DMS 273 treated with DMSO at 0.1 percent for 48 hours (cell line): ENCODE data around the gene TNFRSF1A.
"Not testable (repeated sequence)": the region's sequence is repeated elsewhere in the genome, so short reads cannot be mapped to it uniquely, and the experiment has no call there.

ENCODE experiments used
- DNase-seq: peaks from one replicate; lab custom pipeline; 2025; lab: John Stamatoyannopoulos, UW

Gene TNFRSF1A

DNA sequence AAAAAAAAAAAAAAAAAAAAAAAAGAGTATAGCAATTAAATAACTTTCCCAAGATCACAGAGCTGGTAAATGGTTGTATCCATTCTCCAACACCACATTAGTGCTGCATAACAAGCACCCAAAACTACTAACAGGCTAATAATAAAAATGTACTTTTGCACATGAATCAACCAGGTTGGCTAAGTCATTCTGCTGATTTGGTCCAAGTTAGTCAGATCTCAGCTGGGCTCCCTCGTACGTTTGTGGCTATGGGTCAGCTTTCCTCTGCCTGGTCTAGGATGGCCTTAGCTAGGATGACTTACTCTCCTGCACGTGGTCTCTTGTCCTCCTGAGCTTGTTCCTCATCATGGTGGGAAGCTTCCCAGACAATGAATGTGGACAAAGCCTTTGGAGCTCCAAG, 39.3 kb downstream of the TNFRSF1A start:
- DNase-seq, result no peak

DNA sequence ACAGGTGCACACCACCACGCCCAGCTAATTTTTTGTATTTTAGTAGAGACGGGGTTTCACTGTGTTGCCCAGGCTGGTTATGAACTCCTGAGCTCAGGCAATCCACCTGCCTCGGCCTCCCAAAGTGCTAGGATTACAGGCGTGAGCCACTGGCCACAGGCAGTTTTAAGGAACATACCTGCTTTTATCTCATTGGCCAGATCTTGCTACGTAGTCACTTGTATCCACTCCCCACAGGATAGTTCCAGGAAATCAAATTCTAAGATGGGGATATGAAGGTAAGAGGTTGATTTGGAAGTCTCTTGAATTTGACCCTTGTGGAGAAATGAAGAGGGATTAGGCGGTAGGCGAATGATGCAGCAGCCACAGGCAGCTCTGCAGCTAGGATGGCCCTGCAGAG, 40.2 kb downstream of the TNFRSF1A start:
- no peak for DNase-seq

DNA sequence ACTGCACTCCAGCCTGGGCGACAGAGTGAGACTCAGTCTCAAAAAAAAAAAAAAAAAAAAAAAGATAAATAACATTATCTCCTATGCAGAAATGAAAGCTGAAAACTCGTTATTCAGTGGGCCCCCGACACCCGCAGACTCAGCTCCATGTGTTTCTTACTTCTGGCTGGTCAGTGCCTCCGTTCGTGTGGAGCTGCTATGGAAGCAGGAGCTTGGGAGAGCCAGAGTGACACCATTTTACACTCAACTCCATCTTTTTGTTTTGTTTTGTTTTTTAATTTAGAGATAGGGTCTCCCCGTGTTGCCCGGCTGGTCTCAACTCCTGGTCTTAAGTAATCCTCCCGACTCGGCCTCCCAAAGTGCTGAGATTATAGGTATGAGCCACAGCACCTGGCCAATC, 44.7 kb downstream of the TNFRSF1A start:
- DNase-seq, result no peak

DNA sequence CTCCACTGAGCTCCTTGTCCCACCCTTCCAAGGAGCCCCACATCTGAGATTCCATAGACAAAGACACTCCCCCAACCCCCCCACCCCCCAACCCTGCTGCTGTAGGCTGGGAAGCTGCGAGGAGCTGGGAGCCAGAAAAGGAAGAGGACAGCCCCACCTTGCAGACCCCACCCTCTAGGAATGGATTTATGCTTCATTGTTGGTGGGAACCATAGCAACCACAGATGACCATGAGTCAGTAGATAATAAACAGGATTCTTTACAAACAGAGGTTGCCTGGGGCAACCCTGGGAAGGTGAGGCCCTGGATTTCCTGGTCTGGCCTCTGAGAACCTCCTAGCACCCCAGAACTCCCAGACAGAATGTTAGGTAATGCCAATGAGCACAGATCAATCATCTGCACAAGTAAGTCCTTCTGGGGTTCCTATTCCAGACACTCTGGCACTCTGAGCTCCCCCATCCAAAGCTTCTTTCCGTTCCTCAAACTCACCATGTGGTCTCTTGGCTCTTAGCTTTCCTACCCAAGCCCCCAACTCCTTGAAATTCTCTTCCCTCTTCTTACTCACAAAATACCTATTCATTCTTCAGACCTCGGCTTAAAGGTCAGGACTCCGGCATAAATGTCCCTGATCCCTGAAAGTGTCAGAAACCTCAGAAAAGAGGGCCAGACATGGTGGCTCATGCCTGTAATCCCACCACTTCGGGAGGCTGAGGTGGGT, 46.6 kb downstream of the TNFRSF1A start:
- DNase-seq, result no peak

DNA sequence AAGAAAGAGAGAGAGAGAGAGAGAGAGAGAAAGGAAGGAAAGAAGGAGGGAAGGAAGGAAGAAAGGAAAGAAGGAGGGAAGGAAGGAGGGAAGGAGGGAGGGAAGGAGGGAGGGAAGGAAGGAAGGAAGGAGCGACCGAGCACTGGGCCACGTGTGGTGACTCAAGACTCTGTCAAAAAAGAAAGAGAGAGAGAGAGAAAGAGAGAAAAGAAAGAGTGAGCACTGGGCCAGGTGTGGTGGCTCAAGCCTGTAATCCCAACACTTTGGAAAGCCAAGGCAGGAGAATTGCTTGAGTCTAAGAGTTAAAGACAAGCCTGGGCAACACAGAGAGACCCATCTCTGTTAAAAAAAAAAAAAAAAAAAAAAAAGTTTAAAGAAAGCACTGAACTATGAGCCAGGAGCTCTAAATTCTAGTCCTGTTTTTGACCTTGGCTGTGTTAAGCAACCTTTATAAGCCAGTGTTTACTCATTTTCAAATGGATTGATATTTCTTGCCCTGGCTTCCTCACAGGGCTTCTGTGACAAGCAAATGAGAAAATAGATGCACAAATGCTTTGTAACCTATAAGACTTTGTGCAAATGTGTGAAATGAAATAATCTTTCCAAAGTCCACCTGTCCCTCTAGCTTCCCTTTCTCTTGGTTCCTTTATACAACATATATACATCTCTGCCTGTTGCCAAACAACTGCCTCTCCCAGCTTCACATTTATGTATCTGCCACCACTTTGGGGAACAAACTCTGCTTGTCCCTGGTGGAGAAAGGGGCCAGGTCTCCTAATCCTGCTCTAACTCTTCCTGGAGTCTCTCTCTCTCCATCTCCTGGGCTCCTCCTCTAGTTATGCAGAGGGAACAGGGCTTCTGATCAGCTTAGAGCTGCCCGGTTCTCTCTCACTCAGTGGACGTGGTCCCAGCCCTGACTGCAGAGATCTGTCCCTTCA, 47.5 kb downstream of the TNFRSF1A start:
- DNase-seq, result no peak

DNA sequence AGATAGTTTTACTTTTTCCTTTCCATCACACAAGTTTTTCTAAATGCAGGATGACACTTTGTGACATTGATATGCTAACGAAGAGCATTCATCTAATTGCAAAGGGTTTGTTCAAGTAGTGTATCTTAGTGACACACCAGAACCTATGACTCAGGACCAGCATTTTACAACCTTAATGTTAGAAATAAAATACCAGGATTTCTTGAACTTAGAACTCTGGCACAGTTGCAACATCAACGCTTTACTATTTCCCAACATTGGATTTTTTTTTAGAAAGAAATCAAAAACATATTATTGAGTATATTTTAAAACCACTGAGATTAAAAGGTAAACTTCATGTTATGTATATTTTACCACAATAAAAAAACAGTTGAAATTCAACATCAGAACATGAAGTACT, 49.3 kb downstream of the TNFRSF1A start:
- no peak for DNase-seq

DNA sequence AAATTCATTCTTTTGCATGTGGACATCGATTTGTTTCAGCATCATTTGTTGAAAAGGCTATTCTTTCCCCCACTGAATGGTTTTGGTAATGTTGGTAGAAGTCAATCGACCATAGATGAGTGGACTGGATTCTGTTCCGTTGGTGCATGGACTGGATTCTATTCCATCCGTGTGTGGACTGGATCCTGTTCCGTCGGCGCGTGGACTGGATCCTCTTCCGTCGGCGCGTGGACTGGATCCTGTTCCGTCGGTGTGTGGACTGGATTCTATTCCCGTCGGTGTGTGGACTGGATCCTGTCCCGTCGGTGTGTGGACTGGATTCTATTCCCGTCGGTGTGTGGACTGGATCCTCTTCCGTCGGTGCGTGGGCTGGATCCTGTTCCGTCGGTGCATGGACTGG, 52.0 kb downstream of the TNFRSF1A start:
- DNase-seq, result not testable (repeated sequence)

DNA sequence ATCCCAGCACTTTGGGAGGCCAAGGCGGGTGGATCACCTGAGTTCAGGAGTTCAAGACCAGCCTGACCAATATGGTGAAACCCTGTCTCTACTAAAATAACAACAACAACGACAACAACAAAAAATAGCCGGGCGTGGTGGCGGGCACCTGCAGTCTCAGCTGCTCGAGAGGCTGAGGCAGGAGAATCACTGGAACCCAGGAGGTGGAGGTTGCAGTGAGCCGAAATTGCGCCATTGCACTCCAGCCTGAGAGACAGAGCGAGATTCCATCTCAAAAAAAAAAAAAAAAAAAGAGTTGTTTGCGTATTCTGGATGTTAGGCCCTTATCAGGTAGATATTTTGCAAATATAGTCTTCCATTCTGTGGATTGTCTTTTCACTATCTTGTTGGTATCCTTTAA, 52.8 kb downstream of the TNFRSF1A start:
- DNase-seq, result not testable (repeated sequence)

DNA sequence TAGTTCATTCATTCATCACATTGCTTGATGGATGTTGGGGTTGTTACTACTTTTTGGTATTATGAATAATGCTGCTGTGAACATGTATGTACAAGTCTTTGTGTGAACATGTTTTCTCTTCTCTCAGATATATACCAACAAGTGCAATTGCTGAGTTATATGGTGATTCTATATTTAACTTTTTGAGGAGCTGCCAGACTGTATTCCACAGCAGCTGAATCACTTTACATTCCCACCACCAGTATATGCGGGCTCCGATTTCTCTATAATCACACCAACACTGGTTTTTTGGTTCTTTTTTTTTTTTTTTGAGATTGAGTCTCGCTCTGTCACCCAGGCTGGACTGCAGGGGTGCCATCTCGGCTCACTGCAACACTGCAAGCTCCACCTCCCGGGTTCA, 53.6 kb downstream of the TNFRSF1A start:
- no peak for DNase-seq

DNA sequence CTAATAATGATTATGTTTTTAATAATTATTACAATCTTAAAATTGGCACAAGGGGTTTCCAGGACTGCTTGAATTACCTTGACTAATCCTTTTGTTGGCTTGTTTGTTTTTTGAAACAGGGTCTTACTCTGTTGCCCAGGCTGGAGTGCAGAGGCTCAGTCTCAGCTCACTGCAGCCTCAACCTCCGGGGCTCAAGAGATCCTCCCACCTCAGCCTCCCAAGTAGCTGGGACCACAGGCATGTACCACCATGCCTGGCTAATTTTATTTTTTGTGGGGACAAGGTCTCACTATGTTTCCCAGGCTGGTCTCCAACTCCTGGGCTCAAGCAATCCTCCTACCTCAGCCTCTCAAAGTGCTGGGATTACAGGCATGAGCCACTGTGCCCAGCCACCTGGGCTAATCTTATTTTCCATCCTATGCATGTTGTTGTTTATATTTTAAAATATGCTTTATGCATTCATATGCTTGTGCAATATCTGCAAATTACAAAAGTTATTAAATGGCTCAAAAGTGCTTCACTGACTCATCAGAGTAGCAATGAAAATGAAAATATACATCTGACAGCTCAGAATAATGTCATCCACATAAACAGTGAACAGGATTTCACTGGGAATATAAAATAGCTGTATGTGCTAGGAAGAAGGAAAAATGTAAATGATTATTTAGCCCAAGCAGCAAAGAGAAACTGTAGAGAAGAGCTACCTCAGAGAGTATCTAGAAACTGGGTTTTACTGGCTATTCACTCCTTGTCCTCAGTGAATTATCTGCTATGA, 56.2 kb downstream of the TNFRSF1A start:
- DNase-seq, result no peak

DNA sequence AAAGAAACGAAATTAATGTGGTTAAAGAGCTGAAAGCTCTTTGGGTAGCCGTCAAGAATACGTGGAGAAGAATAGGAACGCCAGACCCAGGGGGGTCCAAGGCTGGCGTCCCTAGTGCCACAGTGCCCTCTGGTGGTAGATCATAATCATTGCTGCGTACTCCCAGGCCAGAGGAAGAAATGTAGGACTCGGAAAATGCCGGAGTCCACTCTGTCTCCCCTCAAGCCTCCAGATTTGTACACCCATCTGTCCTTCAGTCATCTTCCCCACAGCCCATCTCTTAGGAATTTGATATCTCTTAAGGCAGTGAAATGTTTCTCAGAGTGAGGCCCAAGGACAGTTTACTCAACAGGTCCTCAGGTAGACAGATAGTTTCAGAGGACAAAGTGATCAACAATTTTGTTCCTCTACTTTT, 56.8 kb downstream of the TNFRSF1A start:
- peak; percentile 14 for DNase-seq

DNA sequence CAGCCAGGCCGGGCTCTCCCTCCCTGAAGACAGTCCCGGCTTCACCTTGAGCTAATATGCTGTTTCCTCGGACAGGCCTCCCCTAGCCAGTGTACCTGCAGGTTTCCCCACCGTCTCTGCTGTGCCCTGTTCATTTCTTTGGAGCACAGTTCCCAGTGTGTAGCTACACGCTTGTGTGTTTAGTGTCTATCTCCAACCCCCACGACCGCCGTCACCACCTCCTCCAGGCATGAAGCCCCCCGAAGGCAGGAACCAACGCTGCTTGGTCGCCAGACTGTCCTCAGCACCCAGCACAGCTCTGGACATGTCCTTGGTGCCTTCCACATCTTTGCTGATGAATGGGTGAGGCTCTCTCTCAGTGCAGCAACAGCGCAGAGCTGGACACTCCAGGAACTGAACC, 57.6 kb downstream of the TNFRSF1A start:
- DNase-seq, result no peak

DNA sequence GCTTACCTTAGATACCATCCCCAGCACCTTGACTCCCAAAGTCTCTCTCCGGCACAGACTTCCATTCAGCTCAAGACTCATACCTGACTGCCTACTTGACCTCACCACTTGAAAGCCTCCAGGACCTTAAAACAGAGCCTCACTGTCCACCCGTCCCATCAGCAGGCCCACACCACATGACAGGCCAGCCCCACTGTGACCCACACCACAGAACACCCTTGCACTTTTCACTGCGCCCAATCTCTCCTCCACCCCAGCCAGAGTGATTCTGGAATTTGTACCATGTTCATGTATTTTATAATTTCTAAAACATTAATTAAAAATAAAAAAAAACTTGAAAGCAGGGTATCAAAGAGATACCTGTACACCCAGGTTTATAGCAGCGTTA, 59.4 kb downstream of the TNFRSF1A start:
- no peak for DNase-seq

DNA sequence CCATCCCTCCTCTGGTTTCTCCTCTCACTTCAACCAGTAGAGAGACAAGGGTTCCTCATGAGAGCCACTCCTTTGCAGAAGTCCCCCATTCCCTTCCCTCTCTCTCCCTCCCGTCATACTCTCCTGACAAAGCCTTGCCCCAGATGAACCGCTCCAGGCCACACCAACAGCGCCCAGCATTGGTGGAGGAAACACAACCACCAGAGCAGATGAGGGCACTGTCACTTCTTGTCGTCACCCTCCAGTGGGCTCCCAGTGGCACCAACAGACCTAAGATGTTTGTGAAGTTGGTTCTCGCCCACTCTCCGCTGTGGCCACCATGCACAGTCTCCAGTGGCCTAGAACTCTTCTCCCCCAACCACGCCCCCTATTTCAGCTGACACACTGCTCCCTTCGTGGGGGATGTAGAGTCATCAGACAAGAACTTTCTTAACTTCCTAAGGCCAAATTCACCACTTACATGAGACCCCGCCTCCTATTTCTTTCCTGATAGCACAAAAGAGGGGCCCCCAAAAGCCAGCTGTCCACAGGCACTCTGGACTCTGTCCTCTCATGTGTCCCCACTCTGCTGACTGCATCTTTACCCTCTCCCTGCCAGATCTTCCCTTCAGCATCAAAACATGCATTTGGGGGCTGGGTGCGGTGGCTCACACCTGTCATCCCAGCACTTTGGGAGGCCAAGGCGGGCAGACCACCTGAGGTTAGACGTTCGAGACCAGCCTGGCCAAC, 60.6 kb downstream of the TNFRSF1A start:
- no peak for DNase-seq

DNA sequence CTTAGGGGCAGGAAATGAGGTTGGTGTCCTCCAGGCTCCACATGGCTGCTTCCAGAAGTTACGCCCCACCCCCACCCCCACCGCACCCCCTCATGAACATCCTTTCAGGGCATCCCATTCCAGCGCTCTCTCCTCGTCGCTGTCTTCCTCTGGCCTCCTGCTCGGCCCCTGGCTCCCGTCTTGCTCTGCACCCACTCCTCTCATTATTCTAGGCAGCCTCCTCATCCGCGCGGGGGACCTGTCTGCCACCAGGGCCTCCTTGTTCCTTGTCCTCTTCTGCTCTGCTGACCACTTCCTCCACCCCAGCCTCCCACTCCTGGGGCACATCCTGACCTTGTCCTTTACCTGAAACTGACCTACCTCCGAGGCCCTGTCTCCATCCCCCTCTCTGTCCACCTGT, 61.2 kb downstream of the TNFRSF1A start:
- no peak for DNase-seq

DNA sequence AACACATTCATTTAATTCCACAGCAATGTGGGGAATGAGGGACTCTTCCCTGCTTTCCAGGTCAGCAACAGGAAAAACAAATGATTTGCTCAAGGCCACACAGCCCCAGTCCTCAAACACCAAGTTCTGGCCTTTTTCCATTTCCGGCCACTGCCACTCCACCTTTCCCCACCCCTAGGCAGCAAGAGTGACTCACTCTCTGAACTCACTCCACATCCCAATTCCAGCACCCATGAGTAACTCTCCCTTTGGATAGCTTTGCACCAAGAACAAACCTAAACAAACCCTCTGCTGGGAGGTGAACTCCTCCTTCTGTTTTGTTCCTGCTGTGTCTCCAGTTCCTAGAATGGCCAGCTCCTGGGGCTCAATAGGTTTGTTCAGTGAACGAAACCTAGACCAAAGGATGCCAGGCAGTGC, 61.8 kb downstream of the TNFRSF1A start:
- no peak for DNase-seq

DNA sequence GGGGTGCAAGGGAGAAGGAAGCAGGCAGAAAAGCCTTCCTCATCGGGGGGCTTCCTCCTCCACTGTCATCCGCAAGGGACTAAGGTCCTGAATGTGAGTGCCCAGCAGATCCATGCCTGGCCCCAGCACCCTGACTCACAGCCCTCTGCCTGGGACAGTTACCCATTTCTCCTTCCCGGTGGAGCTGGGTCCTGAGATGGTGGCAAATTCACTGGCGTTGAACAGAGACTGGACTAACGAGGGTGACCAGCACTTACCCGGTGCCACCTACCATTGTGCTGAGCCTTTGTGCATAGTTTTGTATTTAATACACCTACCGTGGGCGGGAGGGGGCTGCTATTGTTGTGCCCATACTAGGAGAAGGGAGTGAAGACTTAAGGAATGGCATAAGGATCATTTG, 62.2 kb downstream of the TNFRSF1A start:
- no peak for DNase-seq

DNA sequence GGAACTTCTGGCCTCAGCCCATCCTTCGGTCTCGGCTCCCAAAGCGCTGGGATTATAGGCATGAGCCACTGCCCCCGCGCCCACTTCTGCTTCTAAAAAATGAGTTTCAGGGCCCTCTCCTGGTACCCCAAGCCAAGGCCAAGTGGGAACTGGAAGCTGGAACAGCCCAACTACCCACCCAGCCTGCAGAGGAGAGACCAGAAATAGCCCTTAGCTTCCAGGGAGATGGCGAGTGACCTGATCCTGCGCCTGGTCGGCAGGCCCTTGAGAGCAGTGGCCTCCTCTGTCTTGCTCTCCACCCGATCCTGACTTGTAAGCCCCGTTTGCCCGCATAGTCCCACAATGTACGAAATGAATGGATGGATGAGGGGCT, 62.6 kb downstream of the TNFRSF1A start:
- DNase-seq, result no peak
